ENCODE results near the gene CR1L.

DNA sequence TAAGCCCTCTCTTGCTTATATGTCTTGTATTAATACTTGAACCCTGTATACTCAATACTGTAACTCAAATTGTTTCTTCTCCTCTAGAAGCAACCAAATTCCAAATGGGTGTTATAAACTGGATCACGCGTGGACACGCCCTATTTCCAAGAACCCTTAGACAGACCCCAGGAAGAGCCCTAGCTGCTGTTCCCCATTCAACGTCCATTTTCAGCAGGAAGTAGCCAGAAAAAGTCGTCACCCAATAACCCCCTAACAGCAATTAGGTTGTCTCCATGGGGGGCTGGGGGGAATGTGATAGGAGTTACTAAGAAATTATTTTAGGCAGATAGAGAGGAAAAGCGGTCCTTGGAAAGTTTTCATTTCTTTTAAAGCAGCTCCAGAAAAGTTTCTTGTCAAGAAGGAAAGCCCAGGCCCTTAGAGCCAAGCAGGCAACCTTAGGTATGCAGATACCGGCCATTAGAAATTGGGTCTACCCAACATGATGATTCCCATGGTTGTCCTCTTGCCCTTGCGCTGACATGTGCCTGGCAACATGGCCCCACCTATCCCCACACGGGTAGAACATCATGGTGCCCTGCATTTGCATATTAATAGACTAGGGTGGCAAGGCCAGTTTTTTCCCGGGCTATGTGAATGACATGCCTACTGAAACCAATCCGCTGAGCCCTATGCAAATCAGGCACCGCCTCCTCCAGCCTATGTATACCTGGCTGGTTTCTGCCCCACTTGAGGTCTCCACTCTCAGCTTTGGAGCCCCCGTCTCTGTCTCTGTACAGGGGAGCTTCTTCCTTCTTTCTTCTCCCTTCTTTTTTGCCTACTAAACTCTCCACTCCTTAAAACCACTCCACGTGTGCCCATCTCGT lies 102.9 kb downstream of the CR1L start:
- no peak for TF ChIP-seq YY1 (IDR thresholded peaks at IDR 0.05; ENCODE audit: insufficient read depth, insufficient read length)
- no peak for TF ChIP-seq SUZ12 (IDR thresholded peaks at IDR 0.05; ENCODE audit: extremely low read depth, insufficient read depth, insufficient read length)
- no peak for TF ChIP-seq ZNF274 (IDR thresholded peaks at IDR 0.05; ENCODE audit: low read depth, low read length)
